Esophagus squamous epithelium (tissue), 4 donors: ENCODE results near the gene TAF3.

Experiments
- CTCF ChIP-seq, 6 experiments: fragments of 450-650 bp in 4 of 6; fragments of 200-600 bp in 2 of 6; sonication (generic) in 2 of 6; IDR thresholded peaks; one replicate each; pipeline ENCODE4 v1.5.1; 2016 to 2019; ENCODE audit warnings: antibody characterized with exemption in 6 of 6, mild to moderate bottlenecking in 4 of 6, moderate library complexity in 4 of 6
- POLR2A ChIP-seq, 4 donors: fragments of 450-650 bp; IDR thresholded peaks; one replicate each; pipeline ENCODE4 v1.6.1; 2017; ENCODE audit warnings: antibody characterized with exemption in 4 of 4, mild to moderate bottlenecking in 4 of 4, moderate library complexity in 3 of 4

- TF ChIP-seq CTCF (IDR thresholded peaks at IDR 0.05), result no peak
- TF ChIP-seq POLR2A (IDR thresholded peaks at IDR 0.05), result no peak
These were observed 141.8 kb downstream of the TAF3 start for GRCh38 chr10:7960108-7960507.
